Mucosa of stomach (tissue), 1 donor: ENCODE results near the gene CCDC63.
"Not testable (repeated sequence)": the region's sequence is repeated elsewhere in the genome, so short reads cannot be mapped to it uniquely, and the experiment has no call there.

Experiments
- H3K27me3 ChIP-seq: one replicate; pipeline ENCODE4 v1.7.0; 2013; ENCODE audit warnings: mild to moderate bottlenecking, low read length; ENCODE audit not compliant: control insufficient read depth, insufficient read depth
- H3K36me3 ChIP-seq: one replicate; pipeline ENCODE4 v1.7.0; 2013; ENCODE audit warnings: low read length; ENCODE audit not compliant: control insufficient read depth, insufficient read depth
- H3K4me1 ChIP-seq: one replicate; pipeline ENCODE4 v1.7.0; 2013; ENCODE audit warnings: mild to moderate bottlenecking, low read length; ENCODE audit not compliant: control insufficient read depth, insufficient read depth
- H3K4me3 ChIP-seq: one replicate; pipeline ENCODE4 v1.7.0; 2013; ENCODE audit warnings: low read length
- H3K9ac ChIP-seq: one replicate; pipeline ENCODE4 v1.7.0; 2013; ENCODE audit warnings: mild to moderate bottlenecking, low read length, moderate library complexity
- H3K9me3 ChIP-seq: one replicate; pipeline ENCODE4 v1.7.0; 2013; ENCODE audit warnings: mild to moderate bottlenecking, low read length, moderate library complexity; ENCODE audit not compliant: control insufficient read depth
- donor health status: Pancreatic carcinoma.

The CCDC63 gene

GRCh38 chr12:110845339-110845682 lies 1.5 kb upstream of the CCDC63 start:
- H3K36me3 ChIP-seq = no peaks in the 10 kb centered on the region
- H3K27me3 ChIP-seq = no peaks in the 10 kb centered on the region
- H3K9ac ChIP-seq = no peak overlapping the region
- H3K4me1 ChIP-seq = no peaks in the 10 kb centered on the region
- H3K9me3 ChIP-seq = no peaks in the 10 kb centered on the region
- H3K4me3 ChIP-seq = no peak overlapping the region

- Histone ChIP-seq H3K9ac (no peak overlapping the region), H3K4me1 (no peaks in the 10 kb centered on the region), H3K4me3 (no peak overlapping the region), H3K27me3 (no peaks in the 10 kb centered on the region), H3K36me3 (no peaks in the 10 kb centered on the region), H3K9me3 (no peaks in the 10 kb centered on the region)
Measured at GRCh38 chr12:110848314-110848923, 1.6 kb downstream of the CCDC63 start.

GRCh38 chr12:110849221-110849620 lies 2.4 kb downstream of the CCDC63 start:
- Histone ChIP-seq H3K9me3 (no peaks in the 10 kb centered on the region), H3K27me3 (no peaks in the 10 kb centered on the region), H3K4me3 (no peak overlapping the region), H3K4me1 (no peaks in the 10 kb centered on the region), H3K36me3 (no peaks in the 10 kb centered on the region), H3K9ac (no peak overlapping the region)

- H3K36me3 ChIP-seq = no peaks in the 10 kb centered on the region
- H3K4me1 ChIP-seq = no peaks in the 10 kb centered on the region
- no peak overlapping the region for H3K4me3 ChIP-seq
- no peaks in the 10 kb centered on the region for H3K27me3 ChIP-seq
- H3K9ac ChIP-seq = no peak overlapping the region
- H3K9me3 ChIP-seq = no peaks in the 10 kb centered on the region
Measured at GRCh38 chr12:110849748-110850403, 3.1 kb downstream of the CCDC63 start.

- Histone ChIP-seq H3K27me3 (no peaks in the 10 kb centered on the region), H3K36me3 (no peaks in the 10 kb centered on the region), H3K9ac (no peak overlapping the region), H3K4me1 (no peaks in the 10 kb centered on the region), H3K9me3 (no peaks in the 10 kb centered on the region), H3K4me3 (no peak overlapping the region)
Measured at GRCh38 chr12:110850762-110851161, 4.0 kb downstream of the CCDC63 start.

GRCh38 chr12:110853836-110854235 lies 7.0 kb downstream of the CCDC63 start:
- no peaks in the 10 kb centered on the region for H3K27me3 ChIP-seq
- H3K9me3 ChIP-seq = no peaks in the 10 kb centered on the region
- H3K4me1 ChIP-seq = no peaks in the 10 kb centered on the region
- H3K4me3 ChIP-seq = no peak overlapping the region
- H3K9ac ChIP-seq = no peak overlapping the region
- no peaks in the 10 kb centered on the region for H3K36me3 ChIP-seq

- Histone ChIP-seq H3K9me3 (no peaks in the 10 kb centered on the region), H3K4me3 (no peak overlapping the region), H3K4me1 (no peaks in the 10 kb centered on the region), H3K27me3 (no peaks in the 10 kb centered on the region), H3K9ac (no peak overlapping the region), H3K36me3 (no peaks in the 10 kb centered on the region)
Measured at GRCh38 chr12:110856542-110856941, 9.8 kb downstream of the CCDC63 start.

GRCh38 chr12:110857528-110857927 lies 10.7 kb downstream of the CCDC63 start:
- H3K4me1 ChIP-seq = no peaks in the 10 kb centered on the region
- H3K27me3 ChIP-seq = no peaks in the 10 kb centered on the region
- no peak overlapping the region for H3K9ac ChIP-seq
- H3K4me3 ChIP-seq = no peak overlapping the region
- H3K9me3 ChIP-seq = no peaks in the 10 kb centered on the region
- H3K36me3 ChIP-seq = no peaks in the 10 kb centered on the region

- H3K4me1 ChIP-seq, H3K9me3 ChIP-seq, H3K27me3 ChIP-seq, H3K9ac ChIP-seq, H3K36me3 ChIP-seq, H3K4me3 ChIP-seq: not testable (repeated sequence)
Measured at GRCh38 chr12:110857954-110858353, 11.2 kb downstream of the CCDC63 start.

GRCh38 chr12:110858848-110859247 lies 12.1 kb downstream of the CCDC63 start:
- H3K4me3 ChIP-seq = no peak overlapping the region
- H3K36me3 ChIP-seq = no peaks in the 10 kb centered on the region
- H3K4me1 ChIP-seq = no peaks in the 10 kb centered on the region
- no peak overlapping the region for H3K9ac ChIP-seq
- no peaks in the 10 kb centered on the region for H3K27me3 ChIP-seq
- H3K9me3 ChIP-seq = no peaks in the 10 kb centered on the region

GRCh38 chr12:110860833-110861296 lies 14.1 kb downstream of the CCDC63 start:
- H3K4me1 ChIP-seq = no peaks in the 10 kb centered on the region
- H3K4me3 ChIP-seq = no peak overlapping the region
- no peak overlapping the region for H3K9ac ChIP-seq
- H3K27me3 ChIP-seq = no peaks in the 10 kb centered on the region
- no peaks in the 10 kb centered on the region for H3K36me3 ChIP-seq
- H3K9me3 ChIP-seq = no peaks in the 10 kb centered on the region

GRCh38 chr12:110861729-110862128 lies 14.9 kb downstream of the CCDC63 start:
- H3K4me3 ChIP-seq = no peak overlapping the region
- H3K27me3 ChIP-seq = no peaks in the 10 kb centered on the region
- H3K9ac ChIP-seq = no peak overlapping the region
- no peaks in the 10 kb centered on the region for H3K36me3 ChIP-seq
- H3K9me3 ChIP-seq = no peaks in the 10 kb centered on the region
- no peaks in the 10 kb centered on the region for H3K4me1 ChIP-seq

- Histone ChIP-seq H3K9ac (no peak overlapping the region), H3K27me3 (no peaks in the 10 kb centered on the region), H3K36me3 (no peaks in the 10 kb centered on the region), H3K4me3 (no peak overlapping the region), H3K4me1 (no peaks in the 10 kb centered on the region), H3K9me3 (no peaks in the 10 kb centered on the region)
Measured at GRCh38 chr12:110862329-110862728, 15.5 kb downstream of the CCDC63 start.
